PC-9 (cell line): ENCODE data around the gene CTAG2. TPM values are rescaled to one million over a fixed set of nuclear protein-coding genes. Genes with fewer than 3 reads are reported as not detected.
"Not testable (repeated sequence)": the region's sequence is repeated elsewhere in the genome, so short reads cannot be mapped to it uniquely, and the experiment has no call there.

Experiments
- Bru-seq: library from RNA; stranded (reverse); fragments of 400-500 nt; gene quantifications from one replicate; lab custom pipeline; 2021; lab: Mats Ljungman, UMichigan
- BruChase-seq, 2 experiments: library from RNA; stranded (reverse); fragments of 400-500 nt; gene quantifications; one replicate each; lab custom pipeline; 2021; lab: Mats Ljungman, UMichigan
- BruUV-seq: library from RNA; stranded (reverse); fragments of 400-500 nt; replicated peaks from 2 replicates; lab custom pipeline; 2021; lab: Mats Ljungman, UMichigan
- CTCF ChIA-PET: fragments of 300-600 bp; sonication (Branson Sonifier 250); formaldehyde crosslinking; loops from one replicate; lab custom pipeline; 2022; ENCODE audit warnings: antibody characterized with exemption; lab: Charles Lee
- POLR2A ChIA-PET: fragments of 300-600 bp; sonication (Branson Sonifier 250); formaldehyde crosslinking; loops from one replicate; lab custom pipeline; 2022; ENCODE audit warnings: antibody characterized with exemption; ENCODE audit not compliant: unreplicated experiment; lab: Charles Lee
- DNase-seq, 2 experiments: peaks; one replicate each; pipeline versions ENCODE4 v3.0.0 to v3.0.0-alpha.2; 2015 to 2022; ENCODE audit warnings: mixed read lengths in 1 of 2
- H2AFZ ChIP-seq: fragments of 200-600 bp; sonication (generic); 2 replicates; pipeline ENCODE4 v1.8.1; 2017; ENCODE audit warnings: antibody characterized with exemption
- H3F3A ChIP-seq: fragments of 200-600 bp; sonication (generic); 2 replicates; pipeline ENCODE4 v1.8.1; 2017; ENCODE audit warnings: antibody characterized with exemption, mild to moderate bottlenecking, low read depth; ENCODE audit not compliant: insufficient read depth
- H3K27ac ChIP-seq: fragments of 200-600 bp; sonication (generic); 2 replicates; pipeline ENCODE4 v1.6.1; 2016; ENCODE audit warnings: mixed run types
- H3K27me3 ChIP-seq: fragments of 200-600 bp; sonication (generic); 2 replicates; pipeline ENCODE4 v1.6.1; 2016; ENCODE audit warnings: low read depth, mixed run types; ENCODE audit not compliant: insufficient read depth
- H3K36me3 ChIP-seq: fragments of 200-600 bp; sonication (generic); 2 replicates; pipeline ENCODE4 v1.6.1; 2016; ENCODE audit warnings: low read depth, mixed run types
- H3K4me1 ChIP-seq: fragments of 200-600 bp; sonication (generic); replicated peaks from 2 replicates; pipeline ENCODE4 v1.6.1; 2016; ENCODE audit warnings: mixed run types; ENCODE audit not compliant: insufficient read depth
- H3K4me2 ChIP-seq: fragments of 200-600 bp; sonication (generic); 2 replicates; pipeline ENCODE4 v1.6.1; 2017; ENCODE audit warnings: mixed run types
- H3K4me3 ChIP-seq: fragments of 200-600 bp; sonication (generic); 2 replicates; pipeline ENCODE4 v1.6.1; 2016; ENCODE audit warnings: mixed run types
- H3K79me2 ChIP-seq: fragments of 200-600 bp; sonication (generic); 2 replicates; pipeline ENCODE4 v1.6.1; 2017; ENCODE audit warnings: low read depth, mixed run types
- H3K9me2 ChIP-seq: fragments of 200-600 bp; sonication (generic); 2 replicates; pipeline ENCODE4 v1.8.1; 2017; ENCODE audit warnings: mild to moderate bottlenecking; ENCODE audit not compliant: insufficient read depth
- H3K9me3 ChIP-seq: fragments of 200-600 bp; sonication (generic); 2 replicates; pipeline ENCODE4 v1.8.1; 2016; ENCODE audit warnings: low read depth; ENCODE audit not compliant: insufficient read depth
- H4K20me1 ChIP-seq: fragments of 200-600 bp; sonication (generic); 2 replicates; pipeline ENCODE4 v1.8.1; 2017; ENCODE audit not compliant: insufficient read depth
- CTCF ChIP-seq: fragments of 200-600 bp; sonication (generic); conservative IDR thresholded peaks from 2 replicates; pipeline ENCODE4 v1.6.1; 2017; ENCODE audit warnings: mixed run types, antibody characterized with exemption, mild to moderate bottlenecking, moderate library complexity
- EZH2 ChIP-seq: fragments of 200-600 bp; sonication (generic); IDR thresholded peaks from 2 replicates; pipeline ENCODE4 v1.8.0; 2017; ENCODE audit warnings: antibody characterized with exemption, low read depth
- intact Hi-C: fragments of 100-400 bp; cut with micrococcal nuclease; formaldehyde crosslinking; loops from one replicate; pipeline ENCODE4 v1.10.0; 2022; ENCODE audit not compliant: unreplicated experiment
- long read RNA-seq: library from polyadenylated mRNA; stranded (forward); transcript quantifications from one replicate; pipeline ENCODE4 v2.0.0, GENCODE V29; 2022
- total RNA-seq: library from RNA; stranded (reverse); gene quantifications from 2 replicates; pipeline ENCODE4 v1.2.3, GENCODE V29; 2021

The CTAG2 gene
- total RNA-seq: not detected in 2 replicates
- not detected for Bru-seq, nascent RNA
- BruChase-seq, experiment 1, labeled RNA remaining after a 2-hour chase: not detected
- BruChase-seq, experiment 2, labeled RNA remaining after a 6-hour chase: percentile 19 among the genes with signal in this experiment
- long read RNA-seq: 0 reads

GRCh38 chrX:154653413-154653812, at the start of gene CTAG2:
Gene CTAG2 (minus strand): TSS chrX:154653579. CDS start chrX:154653515, 64 bp downstream.
- H3K27ac ChIP-seq, CTCF ChIA-PET, BruUV-seq, H3K79me2 ChIP-seq, H3K36me3 ChIP-seq, H4K20me1 ChIP-seq, POLR2A ChIA-PET, H3K4me3 ChIP-seq, intact Hi-C loops, H2AFZ ChIP-seq, H3F3A ChIP-seq, H3K9me2 ChIP-seq, DNase-seq, H3K4me1 ChIP-seq, H3K9me3 ChIP-seq, H3K4me2 ChIP-seq: not testable (repeated sequence)
- peaks cover 38% of the 10 kb centered on the region for H3K27me3 ChIP-seq

GRCh38 chrX:154698630-154699248, 45.4 kb upstream of the CTAG2 start:
- DNase-seq: no peak
- Histone ChIP-seq H3K9me3 (no peaks in the 10 kb centered on the region), H3K4me3 (no peak overlapping the region), H3K4me2 (no peak overlapping the region), H3K36me3 (no peaks in the 10 kb centered on the region), H2AFZ (no peak overlapping the region), H3K27ac (no peak overlapping the region), H3F3A (no peaks in the 10 kb centered on the region), H3K4me1 (no peaks in the 10 kb centered on the region), H4K20me1 (no peaks in the 10 kb centered on the region), H3K79me2 (no peaks in the 10 kb centered on the region), H3K27me3 (no peaks in the 10 kb centered on the region), H3K9me2 (no peaks in the 10 kb centered on the region)
- CTCF ChIA-PET: no interaction called here
- TF ChIP-seq EZH2 (no peak), CTCF (no peak)
- BruUV-seq: no TSS peak
- intact Hi-C loops: no loop called here
- POLR2A ChIA-PET: no interaction called here

- Histone ChIP-seq H4K20me1 (no peaks in the 10 kb centered on the region), H3K27me3 (peaks cover 8% of the 10 kb centered on the region; the same call in 1 of the 2 replicates), H3K4me2 (no peak overlapping the region), H3K9me2 (no peaks in the 10 kb centered on the region), H3K79me2 (no peaks in the 10 kb centered on the region), H3K4me1 (no peaks in the 10 kb centered on the region), H3K36me3 (no peaks in the 10 kb centered on the region), H3K9me3 (no peaks in the 10 kb centered on the region), H3K4me3 (no peak overlapping the region), H3F3A (no peaks in the 10 kb centered on the region), H2AFZ (no peak overlapping the region), H3K27ac (no peak overlapping the region)
- ChIA-PET CTCF (interaction anchor here (0.6 kb wide), 1 partner anchor 258 kb away, joined by 5 read pairs; no protein-coding TSS in a partner anchor), POLR2A (no interaction called here)
- TF ChIP-seq EZH2: no peak
- no peak for TF ChIP-seq CTCF
- intact Hi-C loops: no loop called here
- DNase-seq: no peak
- BruUV-seq: no TSS peak
These were observed 43.3 kb upstream of the CTAG2 start for GRCh38 chrX:154696676-154697045.
